Measurements from ENCODE around the gene KIF27. TPM values are rescaled to one million over a fixed set of nuclear protein-coding genes. Genes with fewer than 3 reads are reported as not detected.
"Not testable (repeated sequence)": the region's sequence is repeated elsewhere in the genome, so short reads cannot be mapped to it uniquely, and the experiment has no call there.

The KIF27 gene
- total RNA-seq, 3 donors from 2014 or later (not counting 1 experiment from before 2014, with no cell fraction given): 4.0 to 7.7 (median 4.6) TPM

GRCh38 chr9:83881687-83882408 lies 39.4 kb downstream of the KIF27 start:
- 97% methylated on average over 4 of the region's 6 CpGs for WGBS (ENCODE audit: insufficient coverage)
- H3K9me3 ChIP-seq (ENCODE audit: control insufficient read depth, insufficient read depth, low read length); H3K36me3 Mint-ChIP-seq; H3K9me3 Mint-ChIP-seq; H3K27ac Mint-ChIP-seq; H3K4me3 ChIP-seq (ENCODE audit: low read length); ATAC-seq; DNase-seq; H3K4me3 Mint-ChIP-seq; intact Hi-C loops (cut with micrococcal nuclease); H3K27me3 Mint-ChIP-seq (ENCODE audit: low read depth in 2 of 2); H3K27me3 ChIP-seq (ENCODE audit: control insufficient read depth, insufficient read depth, low read length); H3K36me3 ChIP-seq (ENCODE audit: control insufficient read depth, insufficient read depth, low read length); H3K27ac ChIP-seq (ENCODE audit: low read length); H3K4me1 ChIP-seq (ENCODE audit: control insufficient read depth, insufficient read depth, low read length); H3K4me1 Mint-ChIP-seq: not testable (repeated sequence)

GRCh38 chr9:83875559-83875958 lies 45.7 kb downstream of the KIF27 start:
- H3K27me3 ChIP-seq (ENCODE audit: control insufficient read depth, insufficient read depth, low read length); H3K27me3 Mint-ChIP-seq (ENCODE audit: low read depth in 2 of 2); H3K27ac Mint-ChIP-seq; H3K36me3 ChIP-seq (ENCODE audit: control insufficient read depth, insufficient read depth, low read length); H3K4me3 ChIP-seq (ENCODE audit: low read length); H3K4me3 Mint-ChIP-seq; intact Hi-C loops (cut with micrococcal nuclease); H3K9me3 ChIP-seq (ENCODE audit: control insufficient read depth, insufficient read depth, low read length); H3K4me1 Mint-ChIP-seq; H3K27ac ChIP-seq (ENCODE audit: low read length); H3K36me3 Mint-ChIP-seq; DNase-seq; H3K9me3 Mint-ChIP-seq; H3K4me1 ChIP-seq (ENCODE audit: control insufficient read depth, insufficient read depth, low read length); ATAC-seq: not testable (repeated sequence)
- WGBS (ENCODE audit: insufficient coverage): 92% methylated on average over 3 of the region's 3 CpGs

- WGBS (ENCODE audit: insufficient coverage): 91% methylated on average over 6 of the region's 8 CpGs
- H3K27ac Mint-ChIP-seq; H3K27me3 Mint-ChIP-seq (ENCODE audit: low read depth in 2 of 2); DNase-seq; ATAC-seq; H3K4me1 ChIP-seq (ENCODE audit: control insufficient read depth, insufficient read depth, low read length); H3K4me3 ChIP-seq (ENCODE audit: low read length); intact Hi-C loops (cut with micrococcal nuclease); H3K4me1 Mint-ChIP-seq; H3K36me3 ChIP-seq (ENCODE audit: control insufficient read depth, insufficient read depth, low read length); H3K9me3 ChIP-seq (ENCODE audit: control insufficient read depth, insufficient read depth, low read length); H3K36me3 Mint-ChIP-seq; H3K27me3 ChIP-seq (ENCODE audit: control insufficient read depth, insufficient read depth, low read length); H3K4me3 Mint-ChIP-seq; H3K27ac ChIP-seq (ENCODE audit: low read length); H3K9me3 Mint-ChIP-seq: not testable (repeated sequence)
These were observed 71.3 kb downstream of the KIF27 start for GRCh38 chr9:83849895-83850294.

GRCh38 chr9:83837070-83837643 lies 84.1 kb downstream of the KIF27 start:
- H3K36me3 Mint-ChIP-seq; intact Hi-C loops (cut with micrococcal nuclease); H3K4me3 Mint-ChIP-seq; H3K9me3 ChIP-seq (ENCODE audit: control insufficient read depth, insufficient read depth, low read length); H3K27ac ChIP-seq (ENCODE audit: low read length); ATAC-seq; H3K4me1 ChIP-seq (ENCODE audit: control insufficient read depth, insufficient read depth, low read length); DNase-seq; H3K36me3 ChIP-seq (ENCODE audit: control insufficient read depth, insufficient read depth, low read length); H3K27ac Mint-ChIP-seq; H3K4me1 Mint-ChIP-seq; H3K9me3 Mint-ChIP-seq; H3K4me3 ChIP-seq (ENCODE audit: low read length); H3K27me3 Mint-ChIP-seq (ENCODE audit: low read depth in 2 of 2); H3K27me3 ChIP-seq (ENCODE audit: control insufficient read depth, insufficient read depth, low read length): not testable (repeated sequence)
- 58% methylated on average over 2 of the region's 7 CpGs for WGBS (ENCODE audit: insufficient coverage)

- H3K36me3 Mint-ChIP-seq; ATAC-seq; H3K27ac ChIP-seq (ENCODE audit: low read length); DNase-seq; H3K4me3 Mint-ChIP-seq; H3K4me1 Mint-ChIP-seq; H3K36me3 ChIP-seq (ENCODE audit: control insufficient read depth, insufficient read depth, low read length); H3K4me3 ChIP-seq (ENCODE audit: low read length); intact Hi-C loops (cut with micrococcal nuclease); H3K27me3 ChIP-seq (ENCODE audit: control insufficient read depth, insufficient read depth, low read length); H3K9me3 ChIP-seq (ENCODE audit: control insufficient read depth, insufficient read depth, low read length); H3K27ac Mint-ChIP-seq; H3K4me1 ChIP-seq (ENCODE audit: control insufficient read depth, insufficient read depth, low read length); H3K9me3 Mint-ChIP-seq: not testable (repeated sequence)
- peaks cover 6 to 24% of the 10 kb centered on the region in 2 donors for H3K27me3 Mint-ChIP-seq (ENCODE audit: low read depth in 2 of 2)
- WGBS (ENCODE audit: insufficient coverage): 91% methylated on average over 3 of the region's 5 CpGs
These were observed 90.7 kb downstream of the KIF27 start for GRCh38 chr9:83830426-83831071.

GRCh38 chr9:83824986-83825623 lies 96.1 kb downstream of the KIF27 start:
- H3K4me1 Mint-ChIP-seq; H3K27ac Mint-ChIP-seq; H3K4me1 ChIP-seq (ENCODE audit: control insufficient read depth, insufficient read depth, low read length); H3K9me3 Mint-ChIP-seq; DNase-seq; H3K36me3 Mint-ChIP-seq; H3K9me3 ChIP-seq (ENCODE audit: control insufficient read depth, insufficient read depth, low read length); H3K4me3 ChIP-seq (ENCODE audit: low read length); H3K27ac ChIP-seq (ENCODE audit: low read length); intact Hi-C loops (cut with micrococcal nuclease); H3K4me3 Mint-ChIP-seq; H3K36me3 ChIP-seq (ENCODE audit: control insufficient read depth, insufficient read depth, low read length); ATAC-seq; H3K27me3 ChIP-seq (ENCODE audit: control insufficient read depth, insufficient read depth, low read length): not testable (repeated sequence)
- 67% methylated on average over 3 of the region's 3 CpGs for WGBS (ENCODE audit: insufficient coverage)
- H3K27me3 Mint-ChIP-seq (ENCODE audit: low read depth in 2 of 2): peaks cover 6 to 24% of the 10 kb centered on the region in 2 donors

GRCh38 chr9:83817356-83818278 lies 103.6 kb downstream of the KIF27 start, which contains the start of gene GKAP1:
Gene GKAP1 (minus strand): TSS chr9:83817769. CDS start chr9:83806517, 11,252 bp downstream.
- not testable (repeated sequence) for H3K9me3 ChIP-seq (ENCODE audit: control insufficient read depth, insufficient read depth, low read length); H3K36me3 Mint-ChIP-seq; H3K9me3 Mint-ChIP-seq; H3K27me3 ChIP-seq (ENCODE audit: control insufficient read depth, insufficient read depth, low read length); H3K36me3 ChIP-seq (ENCODE audit: control insufficient read depth, insufficient read depth, low read length); H3K4me1 ChIP-seq (ENCODE audit: control insufficient read depth, insufficient read depth, low read length); H3K27me3 Mint-ChIP-seq (ENCODE audit: low read depth in 2 of 2)
- intact Hi-C loops (cut with micrococcal nuclease): loop anchor here (1.0 to 5.0 kb wide), 2 partner anchors 109 to 195 kb away; partner anchors contain the start of gene IDNK
- 0% methylated on average over 100 of the region's 103 CpGs for WGBS (ENCODE audit: insufficient coverage)
- Histone ChIP-seq H3K27ac (ENCODE audit: low read length) (peak within 1 kb of the TSS; percentile 93), H3K4me3 (ENCODE audit: low read length) (peak within 1 kb of the TSS; percentile 58)
- Mint-ChIP-seq H3K4me3 (peak within 1 kb of the TSS; percentile 93), H3K4me1 (peaks cover 6 to 14% of the 10 kb centered on the region in 2 donors), H3K27ac (peak within 1 kb of the TSS; percentile 79 to 84)
- ATAC-seq (peak; percentile 82 to 92 (median 87)), DNase-seq (peak; percentile 72 to 91)

Data from natural killer cell (primary cell).